OCI-LY1 (cell line): Measurements from ENCODE around the gene NUTM2F.

ENCODE experiments used
- EZH2 ChIP-seq: fragments of 200-600 bp; sonication (generic), shearing (Covaris generic); IDR thresholded peaks from 2 replicates; pipeline ENCODE4 v1.8.0; 2017; ENCODE audit warnings: borderline replicate concordance, mixed run types, mild to moderate bottlenecking, antibody characterized with exemption, low read length, moderate library complexity, mixed read lengths
- TF ChIP-seq, protein P1 (sequence below): fragments of 200-600 bp; sonication (generic), shearing (Covaris generic); IDR thresholded peaks from 2 replicates; pipeline ENCODE4 v1.5.1; 2017; ENCODE audit warnings: mild to moderate bottlenecking, antibody characterized with exemption, low read length, moderate library complexity, mixed read lengths

DNA sequence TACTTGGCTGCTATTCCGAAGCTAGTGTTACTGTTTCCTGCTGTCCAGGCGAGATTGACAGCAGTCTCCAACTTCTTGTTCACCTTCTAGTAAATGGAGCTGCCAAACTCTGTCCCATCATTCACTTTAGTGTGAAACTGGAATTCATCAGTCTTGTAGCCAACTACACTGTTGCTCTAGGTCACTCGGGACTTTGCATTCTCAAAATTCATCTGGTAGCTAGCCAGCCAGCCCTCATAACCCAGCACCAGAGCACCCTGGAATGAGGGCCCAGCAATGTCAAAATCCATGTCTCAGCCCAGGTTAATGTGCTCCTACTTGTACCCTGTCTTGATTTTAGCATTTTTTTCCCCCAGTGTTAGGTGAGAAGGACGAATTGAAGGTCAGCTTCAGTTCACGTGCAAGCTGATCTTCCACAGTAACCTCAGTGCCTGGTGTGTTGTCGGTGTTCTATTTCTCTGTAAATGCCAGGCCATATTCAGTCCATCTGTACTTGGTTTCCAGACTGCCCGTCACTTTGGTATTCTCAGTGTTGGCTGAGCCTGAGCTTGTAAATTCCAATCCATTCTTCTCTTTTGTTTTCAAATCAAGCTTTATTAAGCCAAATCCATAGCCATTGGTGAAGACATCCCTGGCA is 40.4 kb downstream of the NUTM2F start:
- TF ChIP-seq, protein P1, sequence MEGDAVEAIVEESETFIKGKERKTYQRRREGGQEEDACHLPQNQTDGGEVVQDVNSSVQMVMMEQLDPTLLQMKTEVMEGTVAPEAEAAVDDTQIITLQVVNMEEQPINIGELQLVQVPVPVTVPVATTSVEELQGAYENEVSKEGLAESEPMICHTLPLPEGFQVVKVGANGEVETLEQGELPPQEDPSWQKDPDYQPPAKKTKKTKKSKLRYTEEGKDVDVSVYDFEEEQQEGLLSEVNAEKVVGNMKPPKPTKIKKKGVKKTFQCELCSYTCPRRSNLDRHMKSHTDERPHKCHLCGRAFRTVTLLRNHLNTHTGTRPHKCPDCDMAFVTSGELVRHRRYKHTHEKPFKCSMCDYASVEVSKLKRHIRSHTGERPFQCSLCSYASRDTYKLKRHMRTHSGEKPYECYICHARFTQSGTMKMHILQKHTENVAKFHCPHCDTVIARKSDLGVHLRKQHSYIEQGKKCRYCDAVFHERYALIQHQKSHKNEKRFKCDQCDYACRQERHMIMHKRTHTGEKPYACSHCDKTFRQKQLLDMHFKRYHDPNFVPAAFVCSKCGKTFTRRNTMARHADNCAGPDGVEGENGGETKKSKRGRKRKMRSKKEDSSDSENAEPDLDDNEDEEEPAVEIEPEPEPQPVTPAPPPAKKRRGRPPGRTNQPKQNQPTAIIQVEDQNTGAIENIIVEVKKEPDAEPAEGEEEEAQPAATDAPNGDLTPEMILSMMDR: no peak
- TF ChIP-seq EZH2: no peak
